Activated CD4-positive, alpha-beta T cell treated with anti-CD3 and anti-CD28 coated beads for 36 hours (primary cell): ENCODE measurements around the gene ZEB2. TPM values are rescaled to one million over a fixed set of nuclear protein-coding genes. Genes with fewer than 3 reads are reported as not detected.
A peak's percentile ranks its signal among the peaks of the same experiment; 100 is the strongest.

Source experiments
- ATAC-seq: fragments of 200-7000 bp; cut with Tn5 transposase; one replicate; pipeline ENCODE4 v1.10.0; 2021; ENCODE audit warnings: mild to moderate bottlenecking, moderate library complexity
- CTCF ChIA-PET: fragments of 350-600 bp; sonication (Branson Sonifier 250); formaldehyde crosslinking; loops from one replicate; lab custom pipeline; 2021; ENCODE audit warnings: antibody characterized with exemption; lab: Charles Lee
- POLR2A ChIA-PET: fragments of 350-600 bp; sonication (Branson Sonifier 250); formaldehyde crosslinking; loops from one replicate; lab custom pipeline; 2021; ENCODE audit warnings: antibody characterized with exemption, inconsistent platforms; lab: Charles Lee
- DNase-seq: peaks from one replicate; pipeline ENCODE4 v3.0.0-alpha.2; 2020
- H3K27ac Mint-ChIP-seq: one replicate; pipeline ENCODE4 v1.8.0; 2021; ENCODE audit warnings: mixed read lengths
- H3K27me3 Mint-ChIP-seq: one replicate; pipeline ENCODE4 v1.8.0; 2021; ENCODE audit warnings: mixed read lengths
- H3K36me3 Mint-ChIP-seq: one replicate; pipeline ENCODE4 v1.8.0; 2021; ENCODE audit warnings: low read depth, mixed read lengths
- H3K4me1 Mint-ChIP-seq: one replicate; pipeline ENCODE4 v1.8.0; 2021; ENCODE audit warnings: mixed read lengths
- H3K4me3 Mint-ChIP-seq: one replicate; pipeline ENCODE4 v1.8.0; 2021; ENCODE audit warnings: mild to moderate bottlenecking, moderate library complexity, mixed read lengths
- H3K9me3 Mint-ChIP-seq: one replicate; pipeline ENCODE4 v1.8.0; 2021; ENCODE audit warnings: low read depth, mixed read lengths
- intact Hi-C, 2 experiments: fragments of 100-400 bp; cut with DNase I in 1 of 2; cut with micrococcal nuclease in 1 of 2; formaldehyde crosslinking; loops; one replicate each; pipeline versions ENCODE4 v1.14.2 to v1.15.1; 2022 to 2024; cut with DNase I, micrococcal nuclease
- total RNA-seq, 2 experiments: library from RNA; stranded (reverse); gene quantifications; one replicate each; pipeline ENCODE4 v1.2.3, GENCODE V29; 2021

Gene ZEB2
- total RNA-seq, 2 experiments from 2014 or later: 7.0 to 7.5 TPM

GRCh38 chr2:144458541-144458940 lies 61.4 kb downstream of the ZEB2 start:
- Mint-ChIP-seq H3K27ac (no peak overlapping the region), H3K36me3 (no peaks in the 10 kb centered on the region), H3K4me1 (peaks cover 35% of the 10 kb centered on the region), H3K27me3 (peaks cover 10% of the 10 kb centered on the region), H3K4me3 (no peak overlapping the region), H3K9me3 (no peaks in the 10 kb centered on the region)
- POLR2A ChIA-PET: no interaction called here
- no peak for DNase-seq
- no peak for ATAC-seq
- CTCF ChIA-PET: interaction anchor here (0.7 kb wide), 1 partner anchor 23 kb away, joined by 3 read pairs; no protein-coding TSS in a partner anchor
- intact Hi-C loops: no loop called here

- peak; percentile 69 for ATAC-seq
- DNase-seq: peak; percentile 22
- intact Hi-C loops: no loop called here
- Mint-ChIP-seq H3K4me1 (peaks cover 53% of the 10 kb centered on the region), H3K27ac (no peak overlapping the region), H3K27me3 (peaks cover 21% of the 10 kb centered on the region), H3K4me3 (no peak overlapping the region), H3K36me3 (no peaks in the 10 kb centered on the region), H3K9me3 (no peaks in the 10 kb centered on the region)
- ChIA-PET CTCF (interaction anchor here (0.8 to 1.6 kb wide), 2 partner anchors 12 to 273 kb away, joined by 3 to 5 read pairs; no protein-coding TSS in a partner anchor), POLR2A (no interaction called here)
Observed at GRCh38 chr2:144456680-144457079, 63.2 kb downstream of the ZEB2 start.

GRCh38 chr2:144455987-144456386 lies 63.9 kb downstream of the ZEB2 start:
- Mint-ChIP-seq H3K27ac (no peak overlapping the region), H3K9me3 (no peaks in the 10 kb centered on the region), H3K4me3 (no peak overlapping the region), H3K36me3 (no peaks in the 10 kb centered on the region), H3K27me3 (peaks cover 21% of the 10 kb centered on the region), H3K4me1 (peaks cover 53% of the 10 kb centered on the region)
- ChIA-PET POLR2A (no interaction called here), CTCF (interaction anchor here (0.7 to 1.6 kb wide), 3 partner anchors 13 to 272 kb away, joined by 3 to 5 read pairs (median 3); no protein-coding TSS in a partner anchor)
- ATAC-seq (no peak), DNase-seq (no peak)
- intact Hi-C loops: loop anchor here (2.0 kb wide), 2 partner anchors 41 to 61 kb away; no protein-coding TSS in a partner anchor

- ATAC-seq (peak; percentile 82), DNase-seq (peak; percentile 36)
- Mint-ChIP-seq H3K36me3 (no peaks in the 10 kb centered on the region), H3K27me3 (peaks cover 21% of the 10 kb centered on the region), H3K9me3 (no peaks in the 10 kb centered on the region), H3K4me3 (no peak overlapping the region), H3K4me1 (peaks cover 48% of the 10 kb centered on the region), H3K27ac (peak overlapping the region; percentile 16)
- POLR2A ChIA-PET: interaction anchor here (0.6 to 0.7 kb wide), 2 partner anchors 10 to 11 kb away, joined by 3 to 4 read pairs; no protein-coding TSS in a partner anchor
- CTCF ChIA-PET: no interaction called here
- intact Hi-C loops: loop anchor here (2.0 kb wide), 2 partner anchors 40 to 62 kb away; no protein-coding TSS in a partner anchor
Observed at GRCh38 chr2:144454466-144455287, 65.2 kb downstream of the ZEB2 start.

GRCh38 chr2:144453486-144454158 lies 66.3 kb downstream of the ZEB2 start:
- H3K4me3 Mint-ChIP-seq: no peak overlapping the region
- DNase-seq (no peak), ATAC-seq (no peak)
- ChIA-PET CTCF (no interaction called here), POLR2A (no interaction called here)
- no peaks in the 10 kb centered on the region for H3K9me3 Mint-ChIP-seq
- no peaks in the 10 kb centered on the region for H3K36me3 Mint-ChIP-seq
- peak overlapping the region; percentile 6 for H3K27ac Mint-ChIP-seq
- H3K4me1 Mint-ChIP-seq: peaks cover 46% of the 10 kb centered on the region
- peaks cover 21% of the 10 kb centered on the region for H3K27me3 Mint-ChIP-seq
- intact Hi-C loops: loop anchor here (2.0 kb wide), 2 partner anchors 39 to 63 kb away; no protein-coding TSS in a partner anchor

GRCh38 chr2:144452989-144453336 lies 67.0 kb downstream of the ZEB2 start:
- H3K4me1 Mint-ChIP-seq: peaks cover 44% of the 10 kb centered on the region
- DNase-seq: no peak
- CTCF ChIA-PET: no interaction called here
- POLR2A ChIA-PET: no interaction called here
- H3K27me3 Mint-ChIP-seq: peaks cover 21% of the 10 kb centered on the region
- H3K4me3 Mint-ChIP-seq: no peak overlapping the region
- intact Hi-C loops: loop anchor here in 1 of 2 experiments (1.0 kb wide), 1 partner anchor 39 kb away; no protein-coding TSS in a partner anchor
- ATAC-seq: no peak
- no peaks in the 10 kb centered on the region for H3K9me3 Mint-ChIP-seq
- no peak overlapping the region for H3K27ac Mint-ChIP-seq
- no peaks in the 10 kb centered on the region for H3K36me3 Mint-ChIP-seq

- intact Hi-C loops: loop anchor here in 1 of 2 experiments (1.0 kb wide), 1 partner anchor 38 kb away; no protein-coding TSS in a partner anchor
- Mint-ChIP-seq H3K36me3 (no peaks in the 10 kb centered on the region), H3K27ac (no peak overlapping the region), H3K9me3 (no peaks in the 10 kb centered on the region), H3K4me3 (peak overlapping the region; percentile 25), H3K4me1 (peaks cover 44% of the 10 kb centered on the region), H3K27me3 (peaks cover 21% of the 10 kb centered on the region)
- no peak for DNase-seq
- ChIA-PET CTCF (interaction anchor here (1.2 kb wide), 1 partner anchor 93 kb away, joined by 3 read pairs; no protein-coding TSS in a partner anchor), POLR2A (no interaction called here)
- no peak for ATAC-seq
Observed at GRCh38 chr2:144452169-144452988, 67.5 kb downstream of the ZEB2 start.

- no peaks in the 10 kb centered on the region for H3K9me3 Mint-ChIP-seq
- H3K36me3 Mint-ChIP-seq: no peaks in the 10 kb centered on the region
- intact Hi-C loops: no loop called here
- POLR2A ChIA-PET: interaction anchor here (0.9 kb wide), 1 partner anchor 69 kb away, joined by 3 read pairs; no protein-coding TSS in a partner anchor
- ATAC-seq: no peak
- H3K27me3 Mint-ChIP-seq: peaks cover 20% of the 10 kb centered on the region
- CTCF ChIA-PET: interaction anchor here (1.2 kb wide), 1 partner anchor 92 kb away, joined by 3 read pairs; no protein-coding TSS in a partner anchor
- DNase-seq: no peak
- H3K27ac Mint-ChIP-seq: no peak overlapping the region
- no peak overlapping the region for H3K4me3 Mint-ChIP-seq
- H3K4me1 Mint-ChIP-seq: peaks cover 40% of the 10 kb centered on the region
Observed at GRCh38 chr2:144451443-144451842, 68.5 kb downstream of the ZEB2 start.

GRCh38 chr2:144449028-144449406 lies 70.9 kb downstream of the ZEB2 start:
- DNase-seq (no peak), ATAC-seq (no peak)
- CTCF ChIA-PET: interaction anchor here (0.9 to 1.8 kb wide), 4 partner anchors 10 to 265 kb away, joined by 3 to 12 read pairs (median 4); no protein-coding TSS in a partner anchor
- H3K27ac Mint-ChIP-seq: no peak overlapping the region
- H3K9me3 Mint-ChIP-seq: no peaks in the 10 kb centered on the region
- no peaks in the 10 kb centered on the region for H3K36me3 Mint-ChIP-seq
- H3K4me3 Mint-ChIP-seq: no peak overlapping the region
- H3K27me3 Mint-ChIP-seq: peaks cover 18% of the 10 kb centered on the region
- H3K4me1 Mint-ChIP-seq: peaks cover 24% of the 10 kb centered on the region
- intact Hi-C loops: no loop called here
- POLR2A ChIA-PET: interaction anchor here (0.6 to 0.8 kb wide), 2 partner anchors 14 to 38 kb away, joined by 3 to 5 read pairs; no protein-coding TSS in a partner anchor

- no peaks in the 10 kb centered on the region for H3K9me3 Mint-ChIP-seq
- DNase-seq (no peak), ATAC-seq (no peak)
- H3K27ac Mint-ChIP-seq: no peak overlapping the region
- no peak overlapping the region for H3K4me3 Mint-ChIP-seq
- intact Hi-C loops: no loop called here
- peaks cover 17% of the 10 kb centered on the region for H3K27me3 Mint-ChIP-seq
- CTCF ChIA-PET: interaction anchor here (0.9 to 1.8 kb wide), 3 partner anchors 9 to 265 kb away, joined by 4 to 12 read pairs (median 4); no protein-coding TSS in a partner anchor
- H3K4me1 Mint-ChIP-seq: peaks cover 21% of the 10 kb centered on the region
- H3K36me3 Mint-ChIP-seq: no peaks in the 10 kb centered on the region
- POLR2A ChIA-PET: interaction anchor here (0.6 to 0.8 kb wide), 2 partner anchors 13 to 39 kb away, joined by 3 to 5 read pairs; no protein-coding TSS in a partner anchor
Observed at GRCh38 chr2:144448389-144449027, 71.4 kb downstream of the ZEB2 start.
